Left kidney (tissue), 8 donors: ENCODE results near the gene LRRC34. TPM values are rescaled to one million over a fixed set of nuclear protein-coding genes. Genes with fewer than 3 reads are reported as not detected.
A peak's percentile ranks its signal among the peaks of the same experiment; 100 is the strongest.

ENCODE experiments used
- DNase-seq: peaks from one replicate; pipeline ENCODE4 v3.0.0-alpha.2; 2013
- long read RNA-seq, 8 donors: transcript quantifications; one replicate each; lab custom pipeline, GENCODE V29; 2026
- polyA plus RNA-seq: library from polyadenylated mRNA; unstranded; fragments of 120-200 nt; gene quantifications from one replicate; pipeline ENCODE4 v1.2.1, GENCODE V29; 2013; ENCODE audit not compliant: insufficient read length

Gene LRRC34
- 18.1 TPM for polyA plus RNA-seq
- long read RNA-seq, donor 1, partial matches to known transcripts, result 0 of 3 reads
- long read RNA-seq, donor 1, other reads (novel, unspliced or antisense), result 0 of 3 reads
- long read RNA-seq, donor 2, result 0 reads
- long read RNA-seq, donor 3, result 0 reads
- long read RNA-seq, donor 4, partial matches to known transcripts, result 0 of 1 reads
- long read RNA-seq, donor 4, other reads (novel, unspliced or antisense), result 0 of 1 reads
- long read RNA-seq, donor 5, partial matches to known transcripts, result 6 of 11 reads
- long read RNA-seq, donor 5, other reads (novel, unspliced or antisense), result 0 of 11 reads
- long read RNA-seq, donor 6, partial matches to known transcripts, result 0 of 2 reads
- long read RNA-seq, donor 6, other reads (novel, unspliced or antisense), result 0 of 2 reads
- long read RNA-seq, donor 7, partial matches to known transcripts, result 0 of 8 reads
- long read RNA-seq, donor 7, other reads (novel, unspliced or antisense), result 0 of 8 reads
- long read RNA-seq, donor 8, result 0 reads

GRCh38 chr3:169812332-169813235 is at the start of gene LRRC34, which contains the start of gene LRRIQ4:
TSS of gene LRRC34 (minus strand) at chr3:169812904. CDS start at chr3:169812548, 356 bp downstream.
TSS of gene LRRIQ4 (plus strand) at chr3:169812870. CDS start at chr3:169821922, 9,052 bp downstream.
- DNase-seq, result peak; percentile 73

- DNase-seq, result no peak
Observed at GRCh38 chr3:169861871-169862270, 49.2 kb upstream of the LRRC34 start.

- DNase-seq, result no peak
Observed at GRCh38 chr3:169857811-169858210, 45.1 kb upstream of the LRRC34 start.

GRCh38 chr3:169855514-169855913 is 42.8 kb upstream of the LRRC34 start:
- DNase-seq, result no peak

GRCh38 chr3:169850618-169851017 is 37.9 kb upstream of the LRRC34 start:
- DNase-seq, result no peak

GRCh38 chr3:169848741-169849140 is 36.0 kb upstream of the LRRC34 start:
- no peak for DNase-seq

GRCh38 chr3:169847896-169848295 is 35.2 kb upstream of the LRRC34 start:
- DNase-seq, result no peak

- no peak for DNase-seq
Observed at GRCh38 chr3:169846458-169847193, 33.9 kb upstream of the LRRC34 start.

- no peak for DNase-seq
Observed at GRCh38 chr3:169842960-169843359, 30.3 kb upstream of the LRRC34 start.

GRCh38 chr3:169841171-169841570 is 28.5 kb upstream of the LRRC34 start:
- DNase-seq, result peak; percentile 32

GRCh38 chr3:169838511-169839030 is 25.9 kb upstream of the LRRC34 start:
- no peak for DNase-seq

GRCh38 chr3:169836942-169837275 is 24.2 kb upstream of the LRRC34 start:
- no peak for DNase-seq

GRCh38 chr3:169836078-169836941 is 23.6 kb upstream of the LRRC34 start:
- no peak for DNase-seq

GRCh38 chr3:169835533-169835932 is 22.8 kb upstream of the LRRC34 start:
- DNase-seq, result no peak

- DNase-seq, result no peak
Observed at GRCh38 chr3:169827712-169828111, 15.0 kb upstream of the LRRC34 start.

GRCh38 chr3:169825316-169825715 is 12.6 kb upstream of the LRRC34 start:
- DNase-seq, result no peak

GRCh38 chr3:169822983-169823382 is 10.3 kb upstream of the LRRC34 start:
- DNase-seq, result no peak

- no peak for DNase-seq
Observed at GRCh38 chr3:169822540-169822939, 9.8 kb upstream of the LRRC34 start.

GRCh38 chr3:169822091-169822490 is 9.4 kb upstream of the LRRC34 start:
- no peak for DNase-seq

- DNase-seq, result no peak
Observed at GRCh38 chr3:169818316-169818715, 5.6 kb upstream of the LRRC34 start.
